Neuronal stem cell (in vitro differentiated cells): ENCODE results near the gene MFSD6.

Experiments
- DNase-seq: peaks from one replicate; pipeline ENCODE4 v3.0.0-alpha.2; 2013; ENCODE audit warnings: low spot score
- H2AFZ ChIP-seq: one replicate; pipeline ENCODE4 v1.6.1; 2013; ENCODE audit warnings: mild to moderate bottlenecking, low read length, inconsistent platforms
- H2AK5ac ChIP-seq: 2 replicates; pipeline ENCODE4 v1.6.1; 2013; ENCODE audit warnings: low read depth, mild to moderate bottlenecking, inconsistent platforms, low read length, moderate library complexity, mixed read lengths
- H2BK120ac ChIP-seq: 2 replicates; pipeline ENCODE4 v1.6.1; 2013; ENCODE audit warnings: low read depth, mild to moderate bottlenecking, inconsistent platforms, low read length, moderate library complexity, mixed read lengths
- H2BK12ac ChIP-seq: one replicate; pipeline ENCODE4 v1.6.1; 2013; ENCODE audit warnings: low read length, inconsistent platforms
- H2BK15ac ChIP-seq: 2 replicates; pipeline ENCODE4 v1.6.1; 2013; ENCODE audit warnings: mild to moderate bottlenecking, low read length, inconsistent platforms, mixed read lengths
- H2BK5ac ChIP-seq: one replicate; pipeline ENCODE4 v1.6.1; 2013; ENCODE audit warnings: inconsistent platforms, mild to moderate bottlenecking, low read length, moderate library complexity
- H3K14ac ChIP-seq: one replicate; pipeline ENCODE4 v1.6.1; 2013; ENCODE audit warnings: low read length, inconsistent platforms
- H3K18ac ChIP-seq: 2 replicates; pipeline ENCODE4 v1.6.1; 2013; ENCODE audit warnings: low read length, inconsistent platforms
- H3K23ac ChIP-seq: 2 replicates; pipeline ENCODE4 v1.6.1; 2013; ENCODE audit warnings: low read depth, mild to moderate bottlenecking, mixed read lengths, low read length, inconsistent platforms; ENCODE audit not compliant: poor library complexity
- H3K27ac ChIP-seq: replicated peaks from 3 replicates; pipeline ENCODE4 v1.5.1; 2013; ENCODE audit warnings: low read length, inconsistent platforms
- H3K27me3 ChIP-seq, 3 experiments: 2 replicates each; pipeline ENCODE4 v1.6.1; 2013; ENCODE audit warnings: low read length in 3 of 3, mild to moderate bottlenecking in 2 of 3, inconsistent platforms in 1 of 3, low read depth in 1 of 3, mixed read lengths in 1 of 3, moderate library complexity in 1 of 3; ENCODE audit not compliant: control insufficient read depth in 3 of 3, insufficient read depth in 3 of 3
- H3K36me3 ChIP-seq, 2 donors: replicated peaks in 1 of 2; 2 replicates each; pipeline ENCODE4 v1.6.1; 2013; ENCODE audit warnings: low read length in 2 of 2; ENCODE audit not compliant: control insufficient read depth in 2 of 2, insufficient read depth in 2 of 2
- H3K4ac ChIP-seq: 2 replicates; pipeline ENCODE4 v1.6.1; 2013; ENCODE audit warnings: inconsistent platforms, mild to moderate bottlenecking, low read length, moderate library complexity
- H3K4me1 ChIP-seq, 2 donors: 1 replicate in 1 of 2; 2 replicates in 1 of 2; pipeline ENCODE4 v1.6.1; 2013; ENCODE audit warnings: low read length in 2 of 2, low read depth in 1 of 2; ENCODE audit not compliant: control insufficient read depth in 2 of 2, insufficient read depth in 1 of 2
- H3K4me2 ChIP-seq: one replicate; pipeline ENCODE4 v1.6.1; 2013; ENCODE audit warnings: mild to moderate bottlenecking, low read length, inconsistent platforms; ENCODE audit not compliant: insufficient read depth, poor library complexity, severe bottlenecking
- H3K4me3 ChIP-seq, 2 donors: 2 replicates each; pipeline ENCODE4 v1.5.1; 2013; ENCODE audit warnings: low read length in 2 of 2, mild to moderate bottlenecking in 2 of 2, inconsistent platforms in 1 of 2, moderate library complexity in 1 of 2
- H3K79me1 ChIP-seq: one replicate; pipeline ENCODE4 v1.6.1; 2013; ENCODE audit warnings: low read depth, mild to moderate bottlenecking, inconsistent platforms, low read length, moderate library complexity
- H3K9ac ChIP-seq: one replicate; pipeline ENCODE4 v1.6.1; 2013; ENCODE audit warnings: mild to moderate bottlenecking, low read depth, low read length, inconsistent platforms; ENCODE audit not compliant: poor library complexity
- H3K9me3 ChIP-seq, 2 donors: replicated peaks in 1 of 2; 2 replicates each; pipeline versions ENCODE3 to v1.6.1; 2013; ENCODE audit warnings: low read length in 2 of 2, mild to moderate bottlenecking in 2 of 2, inconsistent platforms in 1 of 2, low read depth in 1 of 2, mixed read lengths in 1 of 2, moderate library complexity in 1 of 2; ENCODE audit not compliant: control insufficient read depth in 2 of 2, insufficient read depth in 1 of 2
- H4K8ac ChIP-seq: one replicate; pipeline ENCODE4 v1.6.1; 2013; ENCODE audit warnings: low read depth, mild to moderate bottlenecking, inconsistent platforms, low read length, moderate library complexity
- H4K91ac ChIP-seq: one replicate; pipeline ENCODE4 v1.6.1; 2013; ENCODE audit warnings: low read length, low read depth, mild to moderate bottlenecking, inconsistent platforms; ENCODE audit not compliant: poor library complexity
- WGBS, 2 donors: extraction: QIAGEN DNeasy Blood & Tissue Kit; methylation state at CpG; one replicate each; pipeline ENCODE4 v1.1.7; 2013; ENCODE audit warnings: missing lambda C conversion rate in 2 of 2, mixed read lengths in 1 of 2; ENCODE audit not compliant: insufficient read length in 2 of 2, insufficient replicate concordance in 1 of 2; ENCODE audit errors: extremely low coverage in 2 of 2; 5-methylcytosine and 5-hydroxymethylcytosine counted together

The MFSD6 gene

GRCh38 chr2:190405070-190405469 lies 3.1 kb upstream of the MFSD6 start:
- Histone ChIP-seq H3K18ac (no peak overlapping the region), H4K91ac (no peak overlapping the region), H2AFZ (no peak overlapping the region), H2BK120ac (no peak overlapping the region), H3K79me1 (no peaks in the 10 kb centered on the region), H3K23ac (no peak overlapping the region), H3K27me3 (peaks cover 3 to 52% (median 19%) of the 10 kb centered on the region in 3 experiments), H3K14ac (no peak overlapping the region), H3K36me3 (no peaks in the 10 kb centered on the region), H2BK15ac (no peak overlapping the region), H3K27ac (no peak overlapping the region), H3K9ac (no peak overlapping the region), H4K8ac (no peak overlapping the region), H2BK12ac (no peak overlapping the region), H2AK5ac (no peak overlapping the region), H2BK5ac (no peak overlapping the region), H3K4me2 (no peak overlapping the region), H3K4me1 (peaks cover 6 to 9% of the 10 kb centered on the region in 2 donors), H3K4me3 (no peak overlapping the region), H3K9me3 (peaks cover 0 to 3% of the 10 kb centered on the region in 2 donors), H3K4ac (no peak overlapping the region)
- WGBS, 2 donors = no CpG with 5 or more reads among the region's 3 CpGs
- DNase-seq = no peak

- H4K8ac ChIP-seq = no peak overlapping the region
- no peak overlapping the region for H3K4ac ChIP-seq
- H3K9me3 ChIP-seq = peaks cover 0 to 3% of the 10 kb centered on the region in 2 donors
- H3K27ac ChIP-seq = no peak overlapping the region
- no peak for DNase-seq
- no peaks in the 10 kb centered on the region for H3K36me3 ChIP-seq
- H3K27me3 ChIP-seq = peaks cover 3 to 61% (median 19%) of the 10 kb centered on the region in 3 experiments
- H2BK15ac ChIP-seq = no peak overlapping the region
- no peak overlapping the region for H3K14ac ChIP-seq
- no peaks in the 10 kb centered on the region for H3K79me1 ChIP-seq
- no peak overlapping the region for H2BK5ac ChIP-seq
- H3K23ac ChIP-seq = no peak overlapping the region
- no peak overlapping the region for H2AFZ ChIP-seq
- no peak overlapping the region for H3K4me3 ChIP-seq
- no peak overlapping the region for H2BK12ac ChIP-seq
- H3K9ac ChIP-seq = no peak overlapping the region
- H3K4me1 ChIP-seq = peaks cover 6 to 9% of the 10 kb centered on the region in 2 donors
- H2BK120ac ChIP-seq = no peak overlapping the region
- H3K4me2 ChIP-seq = no peak overlapping the region
- H2AK5ac ChIP-seq = no peak overlapping the region
- WGBS, 2 donors = no CpG with 5 or more reads among the region's 3 CpGs
- H3K18ac ChIP-seq = no peak overlapping the region
- H4K91ac ChIP-seq = no peak overlapping the region
These were observed 2.2 kb upstream of the MFSD6 start for GRCh38 chr2:190405995-190406394.

- no peak overlapping the region for H2BK15ac ChIP-seq
- no CpG with 5 or more reads among the region's 4 CpGs for WGBS, 2 donors
These were observed 1.4 kb upstream of the MFSD6 start for GRCh38 chr2:190406805-190407204.

DNA sequence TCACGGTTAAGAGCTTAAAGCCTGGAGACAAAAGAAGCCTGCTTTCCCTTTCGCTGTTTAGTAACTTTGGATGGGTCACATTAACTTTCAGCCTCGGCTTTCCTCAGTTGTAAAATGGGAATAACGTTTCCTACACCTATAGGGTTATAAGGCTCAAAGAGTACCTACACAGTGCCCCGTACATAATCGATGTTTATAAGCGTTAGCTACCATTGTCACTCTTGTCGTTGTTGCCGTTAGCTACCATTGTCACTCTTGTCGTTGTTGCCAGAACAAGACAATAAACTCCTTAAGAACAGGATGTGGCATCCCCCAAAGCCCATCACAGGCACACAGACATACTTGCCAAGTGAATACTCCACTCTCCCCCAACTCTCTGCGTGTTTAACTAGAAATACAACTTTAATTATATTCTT lies 901 bp upstream of the MFSD6 start:
- no peak overlapping the region for H3K9ac ChIP-seq
- no peak overlapping the region for H3K23ac ChIP-seq
- peaks cover 0 to 3% of the 10 kb centered on the region in 2 donors for H3K9me3 ChIP-seq
- H2AK5ac ChIP-seq = no peak overlapping the region
- DNase-seq = peak; percentile 15
- no peak overlapping the region for H3K14ac ChIP-seq
- H2BK120ac ChIP-seq = no peak overlapping the region
- no peak overlapping the region for H3K4me3 ChIP-seq
- H3K36me3 ChIP-seq = no peaks in the 10 kb centered on the region
- H3K4ac ChIP-seq = no peak overlapping the region
- peak overlapping the region; percentile 91 for H2AFZ ChIP-seq
- peak overlapping the region; percentile 81 for H3K4me2 ChIP-seq
- H3K79me1 ChIP-seq = no peaks in the 10 kb centered on the region
- no peak overlapping the region for H3K27ac ChIP-seq
- peaks cover 6 to 9% of the 10 kb centered on the region in 2 donors for H3K4me1 ChIP-seq
- H2BK5ac ChIP-seq = no peak overlapping the region
- H2BK12ac ChIP-seq = no peak overlapping the region
- no peak overlapping the region for H4K8ac ChIP-seq
- no peak overlapping the region for H4K91ac ChIP-seq
- H3K18ac ChIP-seq = no peak overlapping the region
- no CpG with 5 or more reads among the region's 11 CpGs for WGBS, 2 donors
- H3K27me3 ChIP-seq = peaks cover 3 to 73% (median 19%) of the 10 kb centered on the region in 3 experiments
- H2BK15ac ChIP-seq = no peak overlapping the region

More at GRCh38 chr2:190406805-190407204, 1.4 kb upstream of the MFSD6 start:
- H2AK5ac ChIP-seq = no peak overlapping the region
- peaks cover 6 to 9% of the 10 kb centered on the region in 2 donors for H3K4me1 ChIP-seq
- no peak overlapping the region for H3K14ac ChIP-seq
- no peak for DNase-seq
- H3K36me3 ChIP-seq = no peaks in the 10 kb centered on the region
- H2AFZ ChIP-seq = no peak overlapping the region
- no peak overlapping the region for H2BK12ac ChIP-seq
- no peak overlapping the region for H3K27ac ChIP-seq
- H3K4me2 ChIP-seq = no peak overlapping the region
- H3K79me1 ChIP-seq = no peaks in the 10 kb centered on the region
- H2BK120ac ChIP-seq = no peak overlapping the region
- no peak overlapping the region for H4K8ac ChIP-seq
- peaks cover 0 to 3% of the 10 kb centered on the region in 2 donors for H3K9me3 ChIP-seq
- no peak overlapping the region for H2BK5ac ChIP-seq
- no peak overlapping the region for H3K23ac ChIP-seq
- H3K4me3 ChIP-seq = no peak overlapping the region
- H4K91ac ChIP-seq = no peak overlapping the region
- H3K9ac ChIP-seq = no peak overlapping the region
- no peak overlapping the region for H3K18ac ChIP-seq
- peaks cover 3 to 68% (median 19%) of the 10 kb centered on the region in 3 experiments for H3K27me3 ChIP-seq
- H3K4ac ChIP-seq = no peak overlapping the region
